ENCODE results near the gene TMC1.

TMC1 gene

DNA sequence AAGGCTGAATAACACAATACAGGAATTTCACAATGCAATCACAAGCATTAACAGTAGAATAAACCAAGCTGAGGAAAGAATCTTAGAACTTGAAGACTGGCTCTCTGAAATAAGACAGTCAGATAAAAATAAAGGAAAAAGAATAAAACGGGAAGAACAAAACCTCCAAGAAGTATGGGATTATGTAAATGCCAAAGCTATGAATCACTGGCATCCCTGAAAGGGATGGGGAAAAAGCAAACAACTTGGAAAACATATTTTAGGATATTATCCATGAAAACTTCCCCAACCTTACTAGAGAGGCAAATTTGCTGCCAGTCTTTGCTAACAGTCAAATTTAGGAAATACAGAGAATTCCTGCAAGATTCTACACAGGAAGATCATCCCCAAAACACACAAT, 273.5 kb downstream of the TMC1 start:
- TF ChIP-seq ZFP30 (CRISPR knock-in tag; IDR thresholded peaks at IDR 0.05) (no peak), GLIS3 (CRISPR knock-in tag; IDR thresholded peaks at IDR 0.05) (no peak), ZNF8 (CRISPR knock-in tag; IDR thresholded peaks at IDR 0.05) (no peak), SNAI2 (CRISPR knock-in tag; IDR thresholded peaks at IDR 0.05) (no peak), PPARA (CRISPR knock-in tag; IDR thresholded peaks at IDR 0.05; ENCODE audit: borderline replicate concordance) (no peak), ZNF565 (CRISPR knock-in tag; conservative IDR thresholded peaks at IDR 0.05; ENCODE audit: low read depth) (no peak), ARNTL (CRISPR knock-in tag; IDR thresholded peaks at IDR 0.05; ENCODE audit: borderline replicate concordance, low read depth) (no peak), ZFP3 (CRISPR knock-in tag; IDR thresholded peaks at IDR 0.05) (no peak), TOX (CRISPR knock-in tag; IDR thresholded peaks at IDR 0.05; ENCODE audit: borderline replicate concordance) (no peak), ZNF70 (CRISPR knock-in tag; IDR thresholded peaks at IDR 0.05) (no peak), ISL1 (CRISPR knock-in tag; IDR thresholded peaks at IDR 0.05) (no peak), OSR1 (CRISPR knock-in tag; IDR thresholded peaks at IDR 0.05) (no peak)
- TF ChIP-seq, protein P1, sequence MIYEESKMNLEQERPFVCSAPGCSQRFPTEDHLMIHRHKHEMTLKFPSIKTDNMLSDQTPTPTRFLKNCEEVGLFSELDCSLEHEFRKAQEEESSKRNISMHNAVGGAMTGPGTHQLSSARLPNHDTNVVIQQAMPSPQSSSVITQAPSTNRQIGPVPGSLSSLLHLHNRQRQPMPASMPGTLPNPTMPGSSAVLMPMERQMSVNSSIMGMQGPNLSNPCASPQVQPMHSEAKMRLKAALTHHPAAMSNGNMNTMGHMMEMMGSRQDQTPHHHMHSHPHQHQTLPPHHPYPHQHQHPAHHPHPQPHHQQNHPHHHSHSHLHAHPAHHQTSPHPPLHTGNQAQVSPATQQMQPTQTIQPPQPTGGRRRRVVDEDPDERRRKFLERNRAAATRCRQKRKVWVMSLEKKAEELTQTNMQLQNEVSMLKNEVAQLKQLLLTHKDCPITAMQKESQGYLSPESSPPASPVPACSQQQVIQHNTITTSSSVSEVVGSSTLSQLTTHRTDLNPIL (CRISPR knock-in tag; IDR thresholded peaks at IDR 0.05; ENCODE audit: low read depth): no peak
- TF ChIP-seq, protein P2, sequence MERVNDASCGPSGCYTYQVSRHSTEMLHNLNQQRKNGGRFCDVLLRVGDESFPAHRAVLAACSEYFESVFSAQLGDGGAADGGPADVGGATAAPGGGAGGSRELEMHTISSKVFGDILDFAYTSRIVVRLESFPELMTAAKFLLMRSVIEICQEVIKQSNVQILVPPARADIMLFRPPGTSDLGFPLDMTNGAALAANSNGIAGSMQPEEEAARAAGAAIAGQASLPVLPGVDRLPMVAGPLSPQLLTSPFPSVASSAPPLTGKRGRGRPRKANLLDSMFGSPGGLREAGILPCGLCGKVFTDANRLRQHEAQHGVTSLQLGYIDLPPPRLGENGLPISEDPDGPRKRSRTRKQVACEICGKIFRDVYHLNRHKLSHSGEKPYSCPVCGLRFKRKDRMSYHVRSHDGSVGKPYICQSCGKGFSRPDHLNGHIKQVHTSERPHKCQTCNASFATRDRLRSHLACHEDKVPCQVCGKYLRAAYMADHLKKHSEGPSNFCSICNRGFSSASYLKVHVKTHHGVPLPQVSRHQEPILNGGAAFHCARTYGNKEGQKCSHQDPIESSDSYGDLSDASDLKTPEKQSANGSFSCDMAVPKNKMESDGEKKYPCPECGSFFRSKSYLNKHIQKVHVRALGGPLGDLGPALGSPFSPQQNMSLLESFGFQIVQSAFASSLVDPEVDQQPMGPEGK (CRISPR knock-in tag; IDR thresholded peaks at IDR 0.05; ENCODE audit: borderline replicate concordance): no peak
- TF ChIP-seq, protein P3, sequence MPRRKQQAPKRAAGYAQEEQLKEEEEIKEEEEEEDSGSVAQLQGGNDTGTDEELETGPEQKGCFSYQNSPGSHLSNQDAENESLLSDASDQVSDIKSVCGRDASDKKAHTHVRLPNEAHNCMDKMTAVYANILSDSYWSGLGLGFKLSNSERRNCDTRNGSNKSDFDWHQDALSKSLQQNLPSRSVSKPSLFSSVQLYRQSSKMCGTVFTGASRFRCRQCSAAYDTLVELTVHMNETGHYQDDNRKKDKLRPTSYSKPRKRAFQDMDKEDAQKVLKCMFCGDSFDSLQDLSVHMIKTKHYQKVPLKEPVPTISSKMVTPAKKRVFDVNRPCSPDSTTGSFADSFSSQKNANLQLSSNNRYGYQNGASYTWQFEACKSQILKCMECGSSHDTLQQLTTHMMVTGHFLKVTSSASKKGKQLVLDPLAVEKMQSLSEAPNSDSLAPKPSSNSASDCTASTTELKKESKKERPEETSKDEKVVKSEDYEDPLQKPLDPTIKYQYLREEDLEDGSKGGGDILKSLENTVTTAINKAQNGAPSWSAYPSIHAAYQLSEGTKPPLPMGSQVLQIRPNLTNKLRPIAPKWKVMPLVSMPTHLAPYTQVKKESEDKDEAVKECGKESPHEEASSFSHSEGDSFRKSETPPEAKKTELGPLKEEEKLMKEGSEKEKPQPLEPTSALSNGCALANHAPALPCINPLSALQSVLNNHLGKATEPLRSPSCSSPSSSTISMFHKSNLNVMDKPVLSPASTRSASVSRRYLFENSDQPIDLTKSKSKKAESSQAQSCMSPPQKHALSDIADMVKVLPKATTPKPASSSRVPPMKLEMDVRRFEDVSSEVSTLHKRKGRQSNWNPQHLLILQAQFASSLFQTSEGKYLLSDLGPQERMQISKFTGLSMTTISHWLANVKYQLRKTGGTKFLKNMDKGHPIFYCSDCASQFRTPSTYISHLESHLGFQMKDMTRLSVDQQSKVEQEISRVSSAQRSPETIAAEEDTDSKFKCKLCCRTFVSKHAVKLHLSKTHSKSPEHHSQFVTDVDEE (CRISPR knock-in tag; IDR thresholded peaks at IDR 0.05): no peak
- ATAC-seq: no peak

DNA sequence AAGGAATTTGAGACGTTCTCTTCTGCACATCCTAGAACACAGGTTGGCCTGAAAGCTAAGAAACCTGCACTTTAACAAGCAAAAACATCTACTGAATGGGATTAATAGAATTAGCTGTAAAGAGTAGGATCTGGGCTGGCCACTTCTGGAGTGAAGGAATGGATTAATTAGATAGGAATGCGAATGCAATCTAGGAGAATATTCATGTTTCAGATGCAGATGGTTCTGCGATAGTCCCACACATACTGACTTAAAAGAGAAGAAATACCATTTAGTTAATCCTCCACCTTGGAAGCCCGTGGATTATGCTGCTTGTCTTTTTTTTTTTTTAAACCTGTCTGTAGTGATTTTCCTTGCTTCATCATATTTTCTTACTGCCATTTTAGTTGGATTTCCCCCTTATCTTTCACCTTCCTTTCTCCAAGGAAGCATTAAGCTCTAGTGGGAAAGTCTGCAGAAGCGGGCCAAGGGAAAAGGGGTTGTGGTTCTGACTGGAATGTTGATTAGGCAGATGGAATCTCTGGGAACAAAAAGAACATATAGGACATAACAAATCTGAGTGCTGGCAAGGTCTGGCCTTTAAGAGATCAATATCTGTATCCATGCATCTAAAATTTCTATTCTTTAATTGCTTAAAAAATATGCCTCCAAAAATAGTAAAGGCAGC, 279.1 kb downstream of the TMC1 start:
- ATAC-seq: no peak
- TF ChIP-seq TCF4 (CRISPR knock-in tag; IDR thresholded peaks at IDR 0.05; ENCODE audit: borderline replicate concordance): no peak
- TF ChIP-seq ZFP30 (CRISPR knock-in tag; IDR thresholded peaks at IDR 0.05): no peak
- no peak for TF ChIP-seq ISL1 (CRISPR knock-in tag; IDR thresholded peaks at IDR 0.05)
- no peak for TF ChIP-seq PPARA (CRISPR knock-in tag; IDR thresholded peaks at IDR 0.05; ENCODE audit: borderline replicate concordance)
- TF ChIP-seq, protein P4, sequence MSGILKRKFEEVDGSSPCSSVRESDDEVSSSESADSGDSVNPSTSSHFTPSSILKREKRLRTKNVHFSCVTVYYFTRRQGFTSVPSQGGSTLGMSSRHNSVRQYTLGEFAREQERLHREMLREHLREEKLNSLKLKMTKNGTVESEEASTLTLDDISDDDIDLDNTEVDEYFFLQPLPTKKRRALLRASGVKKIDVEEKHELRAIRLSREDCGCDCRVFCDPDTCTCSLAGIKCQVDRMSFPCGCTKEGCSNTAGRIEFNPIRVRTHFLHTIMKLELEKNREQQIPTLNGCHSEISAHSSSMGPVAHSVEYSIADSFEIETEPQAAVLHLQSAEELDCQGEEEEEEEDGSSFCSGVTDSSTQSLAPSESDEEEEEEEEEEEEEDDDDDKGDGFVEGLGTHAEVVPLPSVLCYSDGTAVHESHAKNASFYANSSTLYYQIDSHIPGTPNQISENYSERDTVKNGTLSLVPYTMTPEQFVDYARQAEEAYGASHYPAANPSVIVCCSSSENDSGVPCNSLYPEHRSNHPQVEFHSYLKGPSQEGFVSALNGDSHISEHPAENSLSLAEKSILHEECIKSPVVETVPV (CRISPR knock-in tag; IDR thresholded peaks at IDR 0.05): no peak
- no peak for TF ChIP-seq OSR1 (CRISPR knock-in tag; IDR thresholded peaks at IDR 0.05)
- TF ChIP-seq TOX (CRISPR knock-in tag; IDR thresholded peaks at IDR 0.05; ENCODE audit: borderline replicate concordance): no peak
- no peak for TF ChIP-seq ZNF8 (CRISPR knock-in tag; IDR thresholded peaks at IDR 0.05)
- TF ChIP-seq, protein P1 (CRISPR knock-in tag; IDR thresholded peaks at IDR 0.05; ENCODE audit: low read depth): no peak
- TF ChIP-seq ZC3H10 (CRISPR knock-in tag; IDR thresholded peaks at IDR 0.05): no peak
- no peak for TF ChIP-seq CSDC2 (CRISPR knock-in tag; IDR thresholded peaks at IDR 0.05)
- TF ChIP-seq RARB (CRISPR knock-in tag; IDR thresholded peaks at IDR 0.05): no peak
- no peak for TF ChIP-seq ZNF565 (CRISPR knock-in tag; conservative IDR thresholded peaks at IDR 0.05; ENCODE audit: low read depth)
- no peak for TF ChIP-seq ARNTL (CRISPR knock-in tag; IDR thresholded peaks at IDR 0.05; ENCODE audit: borderline replicate concordance, low read depth)
- TF ChIP-seq GLIS3 (CRISPR knock-in tag; IDR thresholded peaks at IDR 0.05): no peak
- no peak for TF ChIP-seq BACH2 (CRISPR knock-in tag; IDR thresholded peaks at IDR 0.05; ENCODE audit: borderline replicate concordance)
- TF ChIP-seq, protein P3 (CRISPR knock-in tag; IDR thresholded peaks at IDR 0.05): no peak
- TF ChIP-seq ESRRG (CRISPR knock-in tag; IDR thresholded peaks at IDR 0.05): no peak

Measured in SK-N-SH treated with all-trans-retinoic acid at 6 μM for 48 hours (cell line).